NCI-H1930 (cell line): ENCODE measurements around the gene BTBD2.

ENCODE experiments used
- DNase-seq, 2 experiments: peaks; one replicate each; lab custom pipeline; 2025; lab: John Stamatoyannopoulos, UW

BTBD2 gene

DNA sequence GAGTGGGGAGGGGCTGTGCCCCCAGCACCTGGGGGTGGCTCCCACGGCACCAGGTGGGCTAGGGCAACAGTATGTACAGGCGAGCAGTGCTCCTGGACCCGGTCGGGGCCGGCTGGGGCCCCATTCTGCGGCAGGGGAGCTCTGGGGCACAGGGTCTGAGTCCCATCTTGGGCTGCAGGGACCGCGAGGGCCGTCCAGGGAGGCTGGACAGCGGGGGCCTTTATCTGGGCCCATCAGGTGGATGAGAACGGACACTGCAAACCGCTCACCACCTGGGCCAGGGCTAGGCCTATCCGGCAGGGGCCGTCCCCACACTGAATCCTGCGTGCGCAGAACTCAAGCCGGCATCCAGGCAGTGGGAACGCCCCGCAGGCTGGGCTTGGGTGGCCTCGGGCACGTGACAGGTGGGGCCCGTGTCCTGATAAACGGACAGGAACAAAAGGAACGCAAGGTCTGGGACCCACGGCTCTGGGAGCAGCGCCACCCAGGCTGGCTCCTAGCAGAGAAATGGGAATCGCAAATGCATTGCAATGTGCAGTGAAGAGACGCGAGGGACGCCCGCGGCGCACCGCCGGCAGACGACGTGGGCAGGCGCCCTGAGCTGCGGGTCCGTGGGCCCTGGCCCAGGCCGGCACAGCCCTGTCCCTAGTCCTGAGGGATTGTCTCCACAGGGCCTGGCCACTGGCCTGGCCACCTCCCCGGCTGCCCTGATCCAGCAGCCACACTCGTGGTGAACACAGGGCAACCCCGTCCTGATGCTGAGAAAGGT lies 29.7 kb downstream of the BTBD2 start:
- DNase-seq: no peak

- DNase-seq: no peak
Observed at GRCh38 chr19:1984357-1984756, 31.2 kb downstream of the BTBD2 start.

DNA sequence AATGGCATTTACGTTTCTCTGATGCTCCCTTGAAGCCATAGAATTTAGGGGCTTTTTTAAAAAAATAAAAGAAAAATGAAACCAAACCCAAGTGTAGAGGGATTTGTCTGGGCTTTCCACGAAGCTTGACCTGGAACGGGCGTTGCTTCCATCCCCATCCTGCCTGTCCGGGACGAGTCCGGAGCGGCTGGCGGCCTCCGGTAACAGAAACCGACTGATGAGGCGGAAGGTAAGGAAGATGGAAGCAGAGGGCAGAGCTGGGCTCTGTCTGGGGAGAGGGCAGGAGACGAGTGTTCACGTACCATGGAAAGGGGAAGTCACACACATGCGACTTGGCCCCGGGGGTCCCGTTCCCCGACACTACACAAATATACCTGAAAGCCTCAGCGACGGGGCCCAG lies 34.3 kb downstream of the BTBD2 start:
- DNase-seq: no peak

DNA sequence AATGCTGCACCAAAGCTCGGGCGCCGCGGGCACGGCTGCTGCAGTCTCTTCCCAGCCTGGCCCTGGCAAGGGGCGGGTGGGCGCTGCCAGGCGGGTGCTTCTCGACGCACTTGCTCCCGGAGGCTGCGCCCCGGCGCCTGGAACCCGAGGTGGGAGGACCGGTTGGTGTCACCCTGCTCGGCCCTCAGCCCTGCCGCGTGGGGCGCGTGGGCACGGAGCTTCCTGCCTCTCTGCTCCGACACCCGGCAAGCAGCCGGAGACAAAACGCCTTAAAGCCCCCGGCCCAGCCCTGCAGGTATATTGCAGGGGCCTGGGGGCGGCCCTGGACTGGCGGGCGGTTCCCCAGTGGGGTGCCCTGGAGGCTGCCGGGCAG lies 34.7 kb downstream of the BTBD2 start:
- DNase-seq: no peak

GRCh38 chr19:1980091-1980808 lies 35.3 kb downstream of the BTBD2 start:
- no peak for DNase-seq

DNA sequence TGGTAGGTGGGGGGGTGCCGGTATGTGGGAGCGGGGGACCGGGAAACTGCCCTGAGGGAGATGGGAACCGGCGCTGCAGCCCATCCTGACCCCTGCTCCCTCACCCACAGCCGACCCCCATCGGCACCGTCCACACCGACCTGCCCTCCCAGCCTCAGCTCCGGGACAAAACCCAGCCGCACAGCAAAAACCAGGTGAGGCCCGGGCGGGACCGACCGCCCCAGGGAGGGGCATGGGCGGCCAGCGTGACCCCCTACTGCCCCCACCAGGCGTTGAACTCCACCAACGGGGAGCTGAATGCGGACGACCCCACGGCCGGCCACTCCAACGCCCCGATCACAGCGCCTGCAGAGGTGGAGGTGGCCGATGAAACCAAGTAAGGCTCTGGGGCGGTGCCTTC lies 35.9 kb downstream of the BTBD2 start:
- no peak for DNase-seq

GRCh38 chr19:1979017-1979416 lies 36.5 kb downstream of the BTBD2 start:
- no peak for DNase-seq

DNA sequence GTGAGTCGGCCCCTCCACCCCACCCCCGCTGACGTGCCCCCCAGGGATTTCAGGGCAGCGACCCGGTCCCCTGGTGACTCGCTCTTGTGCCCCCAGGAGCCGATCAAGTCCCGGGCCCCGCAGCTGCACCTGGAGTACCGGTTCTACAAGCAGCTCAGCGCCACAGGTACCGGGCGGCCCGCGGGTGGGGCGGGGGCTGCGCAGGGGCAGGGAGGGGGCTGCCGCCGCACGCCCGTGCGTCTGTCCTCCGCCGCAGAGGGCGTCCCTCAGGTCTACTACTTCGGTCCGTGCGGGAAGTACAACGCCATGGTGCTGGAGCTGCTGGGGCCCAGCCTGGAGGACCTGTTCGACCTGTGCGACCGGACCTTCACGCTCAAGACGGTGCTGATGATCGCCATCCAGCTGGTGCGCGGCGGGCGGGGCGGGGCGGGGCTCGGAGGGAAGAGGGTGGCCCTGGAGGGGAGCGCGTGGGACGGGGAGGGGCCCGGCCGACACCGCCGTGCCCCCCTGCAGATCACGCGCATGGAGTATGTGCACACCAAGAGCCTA lies 37.1 kb downstream of the BTBD2 start:
- DNase-seq: no peak

DNA sequence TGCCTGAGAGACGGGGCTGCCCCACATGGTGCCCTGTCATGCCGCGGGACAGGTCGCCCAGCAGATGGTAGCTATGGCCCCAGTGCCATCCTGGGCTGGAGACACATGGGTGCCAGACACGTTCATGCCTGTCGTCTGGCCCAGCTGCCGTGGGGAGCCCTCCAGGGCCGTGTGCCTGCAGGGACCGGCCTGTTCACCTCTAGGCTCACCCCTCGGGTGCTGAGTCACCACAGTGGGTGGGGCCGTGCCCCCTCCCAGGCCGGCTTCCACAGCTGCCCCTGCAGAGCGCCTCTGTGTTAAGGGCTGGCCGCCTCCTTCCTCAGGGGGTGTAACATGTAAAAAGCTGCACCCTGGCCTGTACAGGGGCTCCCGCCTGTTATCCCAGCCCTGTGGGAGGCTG lies 38.4 kb downstream of the BTBD2 start:
- no peak for DNase-seq

DNA sequence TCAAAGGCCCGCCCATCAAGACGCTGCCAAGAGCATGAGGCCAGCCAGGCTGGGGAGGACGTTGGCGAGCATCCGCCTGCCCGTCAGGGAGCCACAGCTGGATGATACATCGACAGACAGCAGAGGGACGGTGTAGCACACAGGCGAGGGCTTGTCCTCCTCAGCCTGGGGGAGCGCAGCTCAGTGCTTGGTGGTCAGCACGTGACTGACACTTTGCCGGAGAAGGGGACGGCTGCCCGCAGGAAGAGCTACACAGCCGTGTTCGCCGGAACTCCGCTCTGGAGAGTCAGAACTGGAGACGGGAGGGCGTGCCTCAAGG lies 40.4 kb downstream of the BTBD2 start:
- DNase-seq: no peak

- no peak for DNase-seq
Observed at GRCh38 chr19:1974381-1975161, 40.9 kb downstream of the BTBD2 start.

DNA sequence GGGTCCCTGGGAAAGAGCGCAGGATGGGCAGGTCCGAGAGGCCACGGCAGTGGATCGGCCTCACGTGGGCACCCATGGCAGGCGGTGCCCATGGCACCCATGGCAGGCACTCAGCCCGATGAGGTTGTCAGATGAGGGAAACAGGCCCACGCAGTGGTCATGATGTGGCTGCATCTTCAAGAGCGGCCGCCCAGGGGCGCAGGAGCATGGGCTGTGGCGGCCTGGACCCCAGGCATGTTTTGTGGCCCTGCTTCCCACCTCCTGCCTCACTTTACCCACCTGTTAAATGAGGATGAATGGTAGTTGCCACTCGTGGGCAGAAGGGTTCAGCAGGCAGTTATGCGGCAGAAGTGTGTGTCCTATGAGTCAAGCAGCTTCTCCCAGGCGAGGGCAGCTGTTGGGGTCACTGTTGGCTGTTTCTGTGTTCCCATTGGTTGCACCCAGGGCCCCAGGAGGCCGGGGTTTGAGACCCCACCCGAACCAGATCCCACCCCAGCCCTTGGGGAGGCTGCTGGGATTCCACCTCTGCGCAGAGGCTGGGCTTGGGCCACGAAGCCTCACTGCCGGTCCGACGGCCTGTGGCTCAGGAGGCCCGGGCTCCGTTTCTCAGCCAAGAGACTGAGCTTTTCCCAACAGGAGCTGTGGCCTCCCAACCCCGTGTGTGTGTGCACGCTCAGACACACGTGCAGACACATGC lies 44.6 kb downstream of the BTBD2 start:
- DNase-seq: no peak

DNA sequence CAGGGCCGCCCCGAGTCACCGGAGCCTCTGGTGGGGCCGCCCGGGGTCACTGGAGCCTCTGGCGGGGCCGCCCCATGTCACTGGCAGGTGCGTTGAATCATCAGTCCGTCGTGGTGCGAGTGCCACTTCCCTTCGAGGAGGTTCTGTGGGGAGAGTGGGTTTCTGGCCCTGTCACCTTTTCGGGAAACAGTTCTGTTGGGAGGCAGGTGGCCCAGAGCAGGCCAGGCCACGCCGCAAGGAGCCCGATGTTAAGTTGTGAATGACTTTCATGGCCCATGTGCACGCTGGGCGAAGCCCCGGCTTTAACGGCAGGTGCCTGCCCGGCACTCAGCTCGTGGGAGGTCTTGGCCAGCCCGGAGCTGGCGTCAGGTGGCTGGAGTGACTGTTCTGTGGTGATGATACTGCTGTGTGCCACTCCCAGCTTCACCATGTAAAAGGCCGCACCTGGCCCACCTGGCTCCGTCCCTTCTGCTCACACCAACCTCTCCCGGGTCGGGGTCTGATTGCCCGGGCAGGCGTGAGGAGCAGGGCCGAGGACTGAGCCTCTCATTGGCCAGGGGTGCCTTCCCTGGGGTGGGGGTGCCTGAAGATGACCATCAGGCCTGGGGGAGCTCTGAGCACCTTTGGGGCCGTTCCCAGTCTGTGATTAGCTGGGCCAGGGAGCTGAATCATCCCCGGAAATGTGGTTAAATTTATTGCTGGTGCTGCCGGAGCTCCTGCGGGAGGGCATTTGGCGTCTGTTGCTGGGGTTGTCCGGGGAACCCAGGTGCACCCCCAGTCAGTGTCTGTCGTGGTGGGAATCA lies 45.3 kb downstream of the BTBD2 start:
- DNase-seq: no peak

DNA sequence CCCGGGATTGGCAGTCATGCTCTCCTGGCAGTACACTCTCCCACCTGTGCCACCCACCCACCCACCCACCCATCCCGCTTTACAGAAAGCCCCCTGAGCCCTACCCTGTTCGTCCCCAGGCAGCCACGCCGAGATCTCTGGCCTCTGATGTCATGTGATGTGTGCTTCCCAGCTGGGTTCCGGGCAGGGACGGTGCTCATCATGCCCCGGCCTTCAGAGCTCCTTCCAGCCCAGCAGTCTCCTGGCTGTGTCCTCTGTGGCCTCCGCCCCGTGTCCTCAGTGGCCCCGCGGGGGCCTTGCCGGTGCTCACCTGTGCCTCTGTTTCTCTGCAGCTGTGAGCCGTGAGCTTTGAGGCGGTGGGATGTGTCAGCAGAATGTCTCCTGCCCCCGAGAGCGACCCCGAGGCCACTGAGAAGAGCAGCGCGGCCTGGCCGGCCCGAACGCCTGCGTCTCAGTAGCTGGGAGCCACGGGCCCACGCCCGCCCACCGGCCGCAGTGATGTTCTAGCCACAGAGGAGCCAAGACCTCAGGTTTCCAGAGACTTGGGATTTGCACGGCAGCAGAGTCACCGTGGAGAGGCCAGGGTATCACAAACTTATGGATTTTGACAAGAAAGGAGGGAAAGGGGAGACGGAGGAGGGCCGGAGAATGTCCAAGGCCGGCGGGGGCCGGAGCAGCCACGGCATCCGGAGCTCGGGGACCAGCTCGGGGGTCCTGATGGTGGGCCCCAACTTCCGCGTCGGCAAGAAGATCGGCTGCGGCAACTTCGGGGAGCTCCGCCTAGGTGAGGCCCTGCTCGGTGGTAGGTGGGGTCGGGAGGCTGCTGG lies 46.1 kb downstream of the BTBD2 start:
- DNase-seq: no peak

DNA sequence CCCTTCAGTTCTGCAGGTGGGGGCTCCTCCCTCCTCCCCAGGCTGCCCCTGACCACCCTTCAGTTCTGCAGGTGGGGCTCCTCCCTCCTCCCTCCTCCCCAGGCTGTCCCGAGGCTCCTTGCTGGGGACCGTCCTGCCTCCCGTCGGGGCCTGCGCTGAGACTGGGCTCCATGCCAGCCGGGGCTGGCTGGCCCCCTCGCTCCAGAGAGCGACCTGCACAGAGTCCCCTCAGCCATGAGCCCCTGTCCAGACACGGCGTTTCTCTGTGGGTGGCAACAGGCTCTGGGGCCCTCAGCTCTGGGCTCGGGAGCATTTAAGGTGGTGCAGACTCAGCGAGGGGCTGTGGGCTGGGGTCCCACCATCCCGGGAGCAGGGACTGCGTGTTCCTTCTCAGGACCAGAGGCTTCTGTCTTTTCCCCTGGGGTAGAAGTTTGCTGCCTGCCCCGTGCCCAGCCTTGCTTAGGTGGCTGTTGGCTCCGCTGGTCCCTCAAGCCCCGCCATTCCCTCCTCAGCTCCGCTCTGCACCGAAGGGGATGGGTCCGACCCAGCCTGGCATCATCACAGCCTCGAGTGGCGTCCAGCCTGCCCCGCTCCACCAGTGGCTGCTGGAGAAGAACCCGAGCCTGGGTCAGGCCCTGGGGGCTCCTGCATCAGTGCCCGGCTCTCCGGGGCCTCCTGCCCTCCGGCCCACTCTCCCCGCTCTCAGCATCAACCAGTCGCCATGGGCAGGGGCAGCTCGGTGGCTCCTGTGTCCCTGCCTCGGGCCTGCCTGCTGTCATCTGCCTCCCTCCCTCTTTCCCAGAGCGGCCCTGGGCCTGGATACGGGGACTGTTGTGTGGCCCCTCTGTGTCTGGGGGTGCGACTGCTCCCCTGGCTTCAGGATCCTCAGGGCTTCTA lies 47.0 kb downstream of the BTBD2 start:
- no peak for DNase-seq

GRCh38 chr19:1967087-1967608 lies 48.4 kb downstream of the BTBD2 start:
- DNase-seq: no peak

DNA sequence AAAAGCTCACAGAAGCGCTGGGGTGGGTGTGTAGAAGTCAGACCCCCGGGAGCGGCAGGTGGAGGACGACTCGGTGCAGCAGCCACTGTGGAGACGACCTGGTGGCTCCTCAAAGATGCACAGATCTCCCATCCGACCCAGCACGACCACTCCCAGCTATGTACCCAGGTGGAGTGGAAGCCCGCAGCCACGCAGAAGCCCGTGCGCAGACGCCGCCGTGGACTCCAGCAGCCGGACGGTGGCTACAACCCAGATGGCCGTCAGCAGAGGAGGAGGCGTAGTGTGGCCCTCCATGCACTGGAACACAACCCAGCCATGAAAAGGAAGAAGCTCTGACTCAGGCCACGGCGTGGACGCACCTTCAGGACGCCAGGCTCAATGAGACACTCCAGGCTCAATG lies 52.8 kb downstream of the BTBD2 start:
- no peak for DNase-seq

- no peak for DNase-seq
Observed at GRCh38 chr19:1961000-1961883, 54.3 kb downstream of the BTBD2 start.
